H9 (cell line): ENCODE results near the gene CNBD2. TPM values are rescaled to one million over a fixed set of nuclear protein-coding genes. Genes with fewer than 3 reads are reported as not detected.
A peak's percentile ranks its signal among the peaks of the same experiment; 100 is the strongest.

Experiments used
- DNase-seq: peaks from one replicate; pipeline ENCODE4 v3.0.0-alpha.2; 2017
- H2AFZ ChIP-seq: one replicate; pipeline ENCODE4 v1.6.1; 2013; ENCODE audit warnings: mild to moderate bottlenecking, low read length, control low read depth, moderate library complexity
- H2AK5ac ChIP-seq: 2 replicates; pipeline ENCODE4 v1.6.1; 2013; ENCODE audit warnings: low read length, control low read depth, mixed read lengths; ENCODE audit not compliant: insufficient read length
- H2BK120ac ChIP-seq: one replicate; pipeline ENCODE4 v1.6.1; 2013; ENCODE audit warnings: low read depth, mild to moderate bottlenecking, low read length, control low read depth, inconsistent platforms; ENCODE audit not compliant: poor library complexity, severe bottlenecking
- H2BK12ac ChIP-seq: 2 replicates; pipeline ENCODE4 v1.6.1; 2013; ENCODE audit warnings: low read length, control low read depth, mixed read lengths, low read depth; ENCODE audit not compliant: insufficient read length
- H2BK15ac ChIP-seq: 2 replicates; pipeline ENCODE4 v1.6.1; 2013; ENCODE audit warnings: low read depth, low read length, control low read depth
- H2BK20ac ChIP-seq: one replicate; pipeline ENCODE4 v1.6.1; 2013; ENCODE audit warnings: low read depth, mild to moderate bottlenecking, low read length, control low read depth, inconsistent platforms; ENCODE audit not compliant: poor library complexity, severe bottlenecking
- H2BK5ac ChIP-seq: 2 replicates; pipeline ENCODE4 v1.6.1; 2013; ENCODE audit warnings: low read length, control low read depth, mixed read lengths; ENCODE audit not compliant: insufficient read length
- H3K14ac ChIP-seq: 2 replicates; pipeline ENCODE4 v1.6.1; 2013; ENCODE audit warnings: low read length, control low read depth; ENCODE audit not compliant: insufficient read depth
- H3K18ac ChIP-seq: 2 replicates; pipeline ENCODE4 v1.6.1; 2013; ENCODE audit warnings: low read depth, mild to moderate bottlenecking, mixed read lengths, low read length, control low read depth; ENCODE audit not compliant: insufficient read length
- H3K23ac ChIP-seq: 2 replicates; pipeline ENCODE4 v1.6.1; 2013; ENCODE audit warnings: low read length, control low read depth, mixed read lengths, low read depth; ENCODE audit not compliant: insufficient read length
- H3K23me2 ChIP-seq: 2 replicates; pipeline ENCODE4 v1.6.1; 2013; ENCODE audit warnings: low read depth, mild to moderate bottlenecking, mixed read lengths, low read length, control low read depth; ENCODE audit not compliant: insufficient read length, poor library complexity, severe bottlenecking
- H3K27ac ChIP-seq: 2 replicates; pipeline ENCODE4 v1.5.1; 2013; ENCODE audit warnings: low read length, control low read depth, mixed read lengths, low read depth; ENCODE audit not compliant: insufficient read length
- H3K27me3 ChIP-seq: 2 replicates; pipeline ENCODE4 v1.6.1; 2013; ENCODE audit warnings: low read length, control low read depth, inconsistent platforms; ENCODE audit not compliant: insufficient read depth
- H3K4ac ChIP-seq: 2 replicates; pipeline ENCODE4 v1.6.1; 2013; ENCODE audit warnings: low read depth, mild to moderate bottlenecking, control low read depth, inconsistent platforms, low read length, moderate library complexity
- H3K4me1 ChIP-seq: 2 replicates; pipeline ENCODE4 v1.6.1; 2013; ENCODE audit warnings: low read length, control low read depth, inconsistent platforms; ENCODE audit not compliant: insufficient read depth
- H3K4me2 ChIP-seq: 2 replicates; pipeline ENCODE4 v1.6.1; 2013; ENCODE audit warnings: low read length, control low read depth, mixed read lengths; ENCODE audit not compliant: insufficient read length, insufficient read depth
- H3K56ac ChIP-seq: 2 replicates; pipeline ENCODE4 v1.6.1; 2013; ENCODE audit warnings: low read depth, mild to moderate bottlenecking, mixed read lengths, low read length, control low read depth; ENCODE audit not compliant: insufficient read length
- H3K79me1 ChIP-seq: 2 replicates; pipeline ENCODE4 v1.6.1; 2013; ENCODE audit warnings: low read depth, mild to moderate bottlenecking, moderate library complexity, low read length, control low read depth, inconsistent platforms; ENCODE audit not compliant: insufficient read depth, poor library complexity, severe bottlenecking
- H3K79me2 ChIP-seq: 2 replicates; pipeline ENCODE4 v1.6.1; 2013; ENCODE audit warnings: low read length, control low read depth, inconsistent platforms; ENCODE audit not compliant: insufficient read depth
- H3K9ac ChIP-seq: 2 replicates; pipeline ENCODE4 v1.6.1; 2013; ENCODE audit warnings: low read length, control low read depth, mixed read lengths; ENCODE audit not compliant: insufficient read length; ENCODE audit errors: extremely low read depth
- H3K9me3 ChIP-seq: one replicate; pipeline ENCODE4 v1.6.1; 2013; ENCODE audit warnings: low read depth, low read length, inconsistent platforms; ENCODE audit not compliant: control insufficient read depth
- H3T11ph ChIP-seq: one replicate; pipeline ENCODE4 v1.6.1; 2013; ENCODE audit warnings: mild to moderate bottlenecking, low read length, control low read depth, inconsistent platforms
- H4K20me1 ChIP-seq: one replicate; pipeline ENCODE4 v1.6.1; 2013; ENCODE audit not compliant: control insufficient read depth, insufficient read length, insufficient read depth
- H4K5ac ChIP-seq: 2 replicates; pipeline ENCODE4 v1.6.1; 2013; ENCODE audit warnings: low read depth, mild to moderate bottlenecking, mixed read lengths, low read length, control low read depth; ENCODE audit not compliant: insufficient read length
- H4K8ac ChIP-seq: replicated peaks from 2 replicates; pipeline ENCODE4 v1.6.1; 2013; ENCODE audit warnings: low read length, control low read depth, mixed read lengths, low read depth; ENCODE audit not compliant: insufficient read length
- H4K91ac ChIP-seq: 2 replicates; pipeline ENCODE4 v1.6.1; 2013; ENCODE audit warnings: low read depth, mild to moderate bottlenecking, moderate library complexity, mixed read lengths, low read length, control low read depth; ENCODE audit not compliant: insufficient read length
- H3K27ac Mint-ChIP-seq, 3 experiments: 2 replicates in 2 of 3; 3 replicates in 1 of 3; pipeline ENCODE4 v1.8.0; 2020 to 2021; ENCODE audit warnings: mixed read lengths in 3 of 3, mild to moderate bottlenecking in 1 of 3, moderate library complexity in 1 of 3
- H3K27me3 Mint-ChIP-seq: 2 replicates; pipeline ENCODE4 v1.8.0; 2021; ENCODE audit warnings: low read depth, mild to moderate bottlenecking, moderate library complexity, mixed read lengths
- H3K36me3 Mint-ChIP-seq, 3 experiments: 2 replicates in 2 of 3; 3 replicates in 1 of 3; pipeline ENCODE4 v1.8.0; 2020 to 2021; ENCODE audit warnings: low read depth in 3 of 3, mixed read lengths in 3 of 3; ENCODE audit not compliant: insufficient read depth in 1 of 3
- H3K4me1 Mint-ChIP-seq, 2 experiments: 2 replicates each; pipeline ENCODE4 v1.8.0; 2020; ENCODE audit warnings: mixed read lengths in 2 of 2
- H3K4me3 Mint-ChIP-seq, 2 experiments: 2 replicates in 1 of 2; 3 replicates in 1 of 2; pipeline ENCODE4 v1.8.0; 2020 to 2021; ENCODE audit warnings: mild to moderate bottlenecking in 2 of 2, mixed read lengths in 2 of 2, moderate library complexity in 1 of 2
- H3K9me3 Mint-ChIP-seq, 2 experiments: 2 replicates in 1 of 2; 3 replicates in 1 of 2; pipeline ENCODE4 v1.8.0; 2020; ENCODE audit warnings: mild to moderate bottlenecking in 2 of 2, mixed read lengths in 2 of 2, moderate library complexity in 1 of 2
- CTCF ChIP-seq: fragments of 200-600 bp; sonication (generic); conservative IDR thresholded peaks from 3 replicates; pipeline ENCODE4 v1.8.0; 2021; ENCODE audit warnings: antibody characterized with exemption, mild to moderate bottlenecking
- WGBS: extraction: QIAGEN DNeasy Blood & Tissue Kit; methylation state at CpG from one replicate; pipeline ENCODE4 v1.1.7; 2013; ENCODE audit warnings: missing lambda C conversion rate, low lambda C conversion rate, mixed read lengths; ENCODE audit not compliant: insufficient read length; ENCODE audit errors: extremely low coverage; 5-methylcytosine and 5-hydroxymethylcytosine counted together
- total RNA-seq: library from RNA; stranded (reverse); gene quantifications from 2 replicates; pipeline ENCODE4 v1.2.1, GENCODE V29; 2021

CNBD2 gene
- total RNA-seq, 1 experiment from 2014 or later = 3.1 TPM

GRCh38 chr20:35942243-35942642 is 26.1 kb upstream of the CNBD2 start:
- no peak overlapping the region for H3T11ph ChIP-seq
- no peak overlapping the region for H2BK120ac ChIP-seq
- no peak overlapping the region for H2BK15ac ChIP-seq
- no peak overlapping the region for H2BK20ac ChIP-seq
- no peaks in the 10 kb centered on the region for H3K23me2 ChIP-seq
- Mint-ChIP-seq H3K27me3 (no peaks in the 10 kb centered on the region; the same call in 1 of the 2 replicates), H3K4me1 (peaks cover 21 to 23% of the 10 kb centered on the region in 2 experiments), H3K9me3 (no peaks in the 10 kb centered on the region), H3K4me3 (no peak overlapping the region), H3K27ac (peak overlapping the region in 1 of 3 experiments; percentile 61; a peak in 1 of 7 replicates), H3K36me3 (peaks cover 22 to 59% (median 38%) of the 10 kb centered on the region in 3 experiments; a peak in 6 of 7 replicates)
- WGBS = no CpG with 5 or more reads among the region's 2 CpGs
- H3K18ac ChIP-seq = no peak overlapping the region
- no peak overlapping the region for H3K9ac ChIP-seq
- H4K91ac ChIP-seq = no peak overlapping the region
- H3K4me1 ChIP-seq = peaks cover 2% of the 10 kb centered on the region; the same call in 1 of the 2 replicates
- no peak overlapping the region for H4K5ac ChIP-seq
- H3K4ac ChIP-seq = no peak overlapping the region
- no peak overlapping the region for H3K14ac ChIP-seq
- no peak overlapping the region for H3K27ac ChIP-seq
- H3K56ac ChIP-seq = no peak overlapping the region
- no peak overlapping the region for H4K8ac ChIP-seq
- no peak for DNase-seq
- no peak overlapping the region for H2BK12ac ChIP-seq
- TF ChIP-seq CTCF = no peak
- no peak overlapping the region for H2AK5ac ChIP-seq
- H2AFZ ChIP-seq = no peak overlapping the region
- no peaks in the 10 kb centered on the region for H3K27me3 ChIP-seq
- H3K79me2 ChIP-seq = no peaks in the 10 kb centered on the region
- no peaks in the 10 kb centered on the region for H4K20me1 ChIP-seq
- H3K4me2 ChIP-seq = no peak overlapping the region
- H2BK5ac ChIP-seq = no peak overlapping the region
- H3K9me3 ChIP-seq = no peaks in the 10 kb centered on the region
- H3K23ac ChIP-seq = no peak overlapping the region
- H3K79me1 ChIP-seq = no peaks in the 10 kb centered on the region
